ENCODE data around the gene OR56B1. TPM values are rescaled to one million over a fixed set of nuclear protein-coding genes. Genes with fewer than 3 reads are reported as not detected.

Gene OR56B1
- polyA plus RNA-seq, 1 donor from 2014 or later = not detected

DNA sequence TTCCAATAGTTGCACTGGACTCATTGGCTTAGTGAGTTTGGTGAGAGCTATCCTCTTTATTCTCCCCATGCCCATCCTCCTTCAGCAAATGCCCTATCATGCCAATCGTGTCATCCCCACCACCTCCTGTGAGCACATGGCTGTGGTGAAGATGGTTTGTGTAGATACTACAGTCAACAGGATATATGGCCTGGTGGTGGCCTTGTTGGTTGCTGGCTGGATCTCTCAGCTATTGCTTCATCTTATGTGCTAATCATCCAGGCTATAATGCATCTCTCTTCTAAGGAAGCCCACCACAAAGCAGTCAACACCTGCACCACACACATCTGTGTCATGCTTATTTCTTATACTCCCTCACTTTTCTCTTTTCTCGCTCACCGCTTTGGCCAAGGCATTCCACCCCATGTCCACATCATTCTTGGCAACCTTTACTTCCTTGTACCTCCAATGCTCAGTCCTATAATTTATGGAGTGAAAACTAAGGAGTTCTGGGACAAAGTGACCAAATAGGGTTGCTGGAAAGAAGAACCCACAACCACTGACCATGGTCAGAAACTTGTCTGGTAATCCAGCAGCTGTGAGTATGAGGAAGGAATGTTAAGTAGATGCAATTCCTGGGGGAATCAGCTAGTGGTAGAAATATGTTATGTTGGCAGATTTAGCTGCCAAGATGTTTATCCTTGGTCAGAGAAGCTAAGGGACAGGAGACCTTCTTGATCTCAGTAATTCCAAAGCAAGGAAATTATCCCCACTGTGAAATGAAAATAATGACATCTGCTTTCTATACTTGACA is 16.3 kb upstream of the OR56B1 start:
- H2AFZ ChIP-seq (ENCODE audit: low read depth, low read length) = no peak overlapping the region
- no peaks in the 10 kb centered on the region for H3K9me3 ChIP-seq (ENCODE audit: low read length)
- no peak overlapping the region for H3K27ac ChIP-seq (ENCODE audit: low read length)
- no peaks in the 10 kb centered on the region for H3K79me2 ChIP-seq (replicated peaks; ENCODE audit: insufficient read depth, low read length)
- no peaks in the 10 kb centered on the region for H3K9me2 ChIP-seq (ENCODE audit: insufficient read depth, low read length)
- no peak overlapping the region for H3K4me3 ChIP-seq (ENCODE audit: low read length)
- no peaks in the 10 kb centered on the region for H3F3A ChIP-seq (ENCODE audit: insufficient read depth, low read length, poor library complexity, severe bottlenecking)
- H3K36me3 ChIP-seq (ENCODE audit: insufficient read depth, low read length) = no peaks in the 10 kb centered on the region
- no peaks in the 10 kb centered on the region for H3K27me3 ChIP-seq (ENCODE audit: insufficient read depth, low read depth, low read length)
- TF ChIP-seq EZH2 (IDR thresholded peaks at IDR 0.05; ENCODE audit: borderline replicate concordance, insufficient read depth, low read length, poor library complexity, severe bottlenecking) (no peak), SMC3 (conservative IDR thresholded peaks at IDR 0.05; ENCODE audit: poor library complexity) (no peak), EP300 (conservative IDR thresholded peaks at IDR 0.05; ENCODE audit: poor library complexity, severe bottlenecking) (peak; percentile 33)
- no peaks in the 10 kb centered on the region for H4K20me1 ChIP-seq (ENCODE audit: insufficient read depth)
- no peak overlapping the region for H3K9ac ChIP-seq (ENCODE audit: low read length)
- H3K4me2 ChIP-seq (ENCODE audit: low read length) = no peak overlapping the region

DNA sequence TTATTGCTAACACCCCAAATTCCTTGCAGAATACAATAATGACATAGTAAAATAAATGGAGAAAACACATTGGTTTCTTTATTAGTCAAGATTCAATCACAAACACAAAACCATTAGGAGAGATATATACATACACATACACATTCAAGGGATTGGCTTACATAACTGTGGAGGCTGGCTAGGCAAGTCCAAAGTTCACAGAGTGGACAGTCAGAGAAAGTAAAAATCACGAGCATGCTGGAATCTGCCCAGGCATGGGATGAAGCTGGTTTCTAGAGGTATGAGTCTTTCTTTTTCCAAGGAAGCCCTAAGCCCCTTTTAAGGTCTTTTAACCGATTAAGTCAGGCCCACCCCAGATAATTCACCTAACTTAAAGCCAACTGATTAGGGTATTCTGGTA is 13.6 kb upstream of the OR56B1 start:
- H3K4me2 ChIP-seq (ENCODE audit: low read length) = no peak overlapping the region
- H2AFZ ChIP-seq (ENCODE audit: low read depth, low read length) = no peak overlapping the region
- TF ChIP-seq SMC3 (conservative IDR thresholded peaks at IDR 0.05; ENCODE audit: poor library complexity) = no peak
- no peak for TF ChIP-seq TAF1 (IDR thresholded peaks at IDR 0.05; ENCODE audit: low read depth)
- TF ChIP-seq, protein P1, sequence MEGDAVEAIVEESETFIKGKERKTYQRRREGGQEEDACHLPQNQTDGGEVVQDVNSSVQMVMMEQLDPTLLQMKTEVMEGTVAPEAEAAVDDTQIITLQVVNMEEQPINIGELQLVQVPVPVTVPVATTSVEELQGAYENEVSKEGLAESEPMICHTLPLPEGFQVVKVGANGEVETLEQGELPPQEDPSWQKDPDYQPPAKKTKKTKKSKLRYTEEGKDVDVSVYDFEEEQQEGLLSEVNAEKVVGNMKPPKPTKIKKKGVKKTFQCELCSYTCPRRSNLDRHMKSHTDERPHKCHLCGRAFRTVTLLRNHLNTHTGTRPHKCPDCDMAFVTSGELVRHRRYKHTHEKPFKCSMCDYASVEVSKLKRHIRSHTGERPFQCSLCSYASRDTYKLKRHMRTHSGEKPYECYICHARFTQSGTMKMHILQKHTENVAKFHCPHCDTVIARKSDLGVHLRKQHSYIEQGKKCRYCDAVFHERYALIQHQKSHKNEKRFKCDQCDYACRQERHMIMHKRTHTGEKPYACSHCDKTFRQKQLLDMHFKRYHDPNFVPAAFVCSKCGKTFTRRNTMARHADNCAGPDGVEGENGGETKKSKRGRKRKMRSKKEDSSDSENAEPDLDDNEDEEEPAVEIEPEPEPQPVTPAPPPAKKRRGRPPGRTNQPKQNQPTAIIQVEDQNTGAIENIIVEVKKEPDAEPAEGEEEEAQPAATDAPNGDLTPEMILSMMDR (IDR thresholded peaks at IDR 0.05; ENCODE audit: poor library complexity, severe bottlenecking) = no peak
- TF ChIP-seq POLR2AphosphoS5 (IDR thresholded peaks at IDR 0.05) = no peak
- TF ChIP-seq EP300 (conservative IDR thresholded peaks at IDR 0.05; ENCODE audit: poor library complexity, severe bottlenecking) = no peak
- no peak for TF ChIP-seq RAD21 (conservative IDR thresholded peaks at IDR 0.05)
- TF ChIP-seq, protein P2, sequence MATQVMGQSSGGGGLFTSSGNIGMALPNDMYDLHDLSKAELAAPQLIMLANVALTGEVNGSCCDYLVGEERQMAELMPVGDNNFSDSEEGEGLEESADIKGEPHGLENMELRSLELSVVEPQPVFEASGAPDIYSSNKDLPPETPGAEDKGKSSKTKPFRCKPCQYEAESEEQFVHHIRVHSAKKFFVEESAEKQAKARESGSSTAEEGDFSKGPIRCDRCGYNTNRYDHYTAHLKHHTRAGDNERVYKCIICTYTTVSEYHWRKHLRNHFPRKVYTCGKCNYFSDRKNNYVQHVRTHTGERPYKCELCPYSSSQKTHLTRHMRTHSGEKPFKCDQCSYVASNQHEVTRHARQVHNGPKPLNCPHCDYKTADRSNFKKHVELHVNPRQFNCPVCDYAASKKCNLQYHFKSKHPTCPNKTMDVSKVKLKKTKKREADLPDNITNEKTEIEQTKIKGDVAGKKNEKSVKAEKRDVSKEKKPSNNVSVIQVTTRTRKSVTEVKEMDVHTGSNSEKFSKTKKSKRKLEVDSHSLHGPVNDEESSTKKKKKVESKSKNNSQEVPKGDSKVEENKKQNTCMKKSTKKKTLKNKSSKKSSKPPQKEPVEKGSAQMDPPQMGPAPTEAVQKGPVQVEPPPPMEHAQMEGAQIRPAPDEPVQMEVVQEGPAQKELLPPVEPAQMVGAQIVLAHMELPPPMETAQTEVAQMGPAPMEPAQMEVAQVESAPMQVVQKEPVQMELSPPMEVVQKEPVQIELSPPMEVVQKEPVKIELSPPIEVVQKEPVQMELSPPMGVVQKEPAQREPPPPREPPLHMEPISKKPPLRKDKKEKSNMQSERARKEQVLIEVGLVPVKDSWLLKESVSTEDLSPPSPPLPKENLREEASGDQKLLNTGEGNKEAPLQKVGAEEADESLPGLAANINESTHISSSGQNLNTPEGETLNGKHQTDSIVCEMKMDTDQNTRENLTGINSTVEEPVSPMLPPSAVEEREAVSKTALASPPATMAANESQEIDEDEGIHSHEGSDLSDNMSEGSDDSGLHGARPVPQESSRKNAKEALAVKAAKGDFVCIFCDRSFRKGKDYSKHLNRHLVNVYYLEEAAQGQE (IDR thresholded peaks at IDR 0.05; ENCODE audit: borderline replicate concordance) = no peak
- TF ChIP-seq EZH2 (IDR thresholded peaks at IDR 0.05; ENCODE audit: borderline replicate concordance, insufficient read depth, low read length, poor library complexity, severe bottlenecking) = no peak
- no peak for TF ChIP-seq MXI1 (conservative IDR thresholded peaks at IDR 0.05; ENCODE audit: poor library complexity, severe bottlenecking)
- no peak overlapping the region for H3K4me3 ChIP-seq (ENCODE audit: low read length)
- H3K9me3 ChIP-seq (ENCODE audit: low read length) = no peaks in the 10 kb centered on the region
- H3K36me3 ChIP-seq (ENCODE audit: insufficient read depth, low read length) = no peaks in the 10 kb centered on the region
- H3K27me3 ChIP-seq (ENCODE audit: insufficient read depth, low read depth, low read length) = no peaks in the 10 kb centered on the region
- no peak overlapping the region for H3K9ac ChIP-seq (ENCODE audit: low read length)
- H3K27ac ChIP-seq (ENCODE audit: low read length) = no peak overlapping the region
- no peaks in the 10 kb centered on the region for H4K20me1 ChIP-seq (ENCODE audit: insufficient read depth)
- H3K9me2 ChIP-seq (ENCODE audit: insufficient read depth, low read length) = no peaks in the 10 kb centered on the region
- no peaks in the 10 kb centered on the region for H3K79me2 ChIP-seq (replicated peaks; ENCODE audit: insufficient read depth, low read length)
- no peaks in the 10 kb centered on the region for H3F3A ChIP-seq (ENCODE audit: insufficient read depth, low read length, poor library complexity, severe bottlenecking)
